GM19043 (cell line): ENCODE measurements around the gene LEP.

Experiments
- ATAC-seq: cut with Tn5 transposase; IDR thresholded peaks from one replicate; pipeline ENCODE4 v1.9.1; 2021; ENCODE audit warnings: low read depth; ENCODE audit not compliant: unreplicated experiment

Gene LEP

GRCh38 chr7:128243273-128243672 lies 2.2 kb downstream of the LEP start:
- no peak for ATAC-seq

- ATAC-seq: no peak
These were observed 3.8 kb downstream of the LEP start for GRCh38 chr7:128244861-128245260.

- no peak for ATAC-seq
These were observed 6.0 kb downstream of the LEP start for GRCh38 chr7:128247108-128247507.

GRCh38 chr7:128247640-128248194 lies 6.6 kb downstream of the LEP start:
- ATAC-seq: no peak

- ATAC-seq: no peak
These were observed 10.3 kb downstream of the LEP start for GRCh38 chr7:128251337-128251736.

- ATAC-seq: no peak
These were observed 12.6 kb downstream of the LEP start for GRCh38 chr7:128253701-128254100.

GRCh38 chr7:128254470-128254869 lies 13.4 kb downstream of the LEP start:
- no peak for ATAC-seq

GRCh38 chr7:128255271-128255670 lies 14.2 kb downstream of the LEP start:
- no peak for ATAC-seq

GRCh38 chr7:128257458-128257857 lies 16.4 kb downstream of the LEP start:
- no peak for ATAC-seq

- ATAC-seq: no peak
These were observed 18.3 kb downstream of the LEP start for GRCh38 chr7:128259131-128260061.

GRCh38 chr7:128260069-128260795 lies 19.2 kb downstream of the LEP start:
- ATAC-seq: no peak

GRCh38 chr7:128262273-128263028 lies 21.4 kb downstream of the LEP start:
- ATAC-seq: no peak

GRCh38 chr7:128263420-128263819 lies 22.3 kb downstream of the LEP start:
- no peak for ATAC-seq

- no peak for ATAC-seq
These were observed 23.4 kb downstream of the LEP start for GRCh38 chr7:128264477-128264876.

- ATAC-seq: no peak
These were observed 24.3 kb downstream of the LEP start for GRCh38 chr7:128265156-128265905.

- no peak for ATAC-seq
These were observed 24.8 kb downstream of the LEP start for GRCh38 chr7:128265906-128266300.

- ATAC-seq: no peak
These were observed 25.4 kb downstream of the LEP start for GRCh38 chr7:128266529-128266882.

- ATAC-seq: no peak
These were observed 26.0 kb downstream of the LEP start for GRCh38 chr7:128266883-128267594.

- ATAC-seq: no peak
These were observed 26.5 kb downstream of the LEP start for GRCh38 chr7:128267595-128267924.

GRCh38 chr7:128268233-128268632 lies 27.2 kb downstream of the LEP start:
- ATAC-seq: no peak
